Measurements from ENCODE around the gene FXYD4.

DNA sequence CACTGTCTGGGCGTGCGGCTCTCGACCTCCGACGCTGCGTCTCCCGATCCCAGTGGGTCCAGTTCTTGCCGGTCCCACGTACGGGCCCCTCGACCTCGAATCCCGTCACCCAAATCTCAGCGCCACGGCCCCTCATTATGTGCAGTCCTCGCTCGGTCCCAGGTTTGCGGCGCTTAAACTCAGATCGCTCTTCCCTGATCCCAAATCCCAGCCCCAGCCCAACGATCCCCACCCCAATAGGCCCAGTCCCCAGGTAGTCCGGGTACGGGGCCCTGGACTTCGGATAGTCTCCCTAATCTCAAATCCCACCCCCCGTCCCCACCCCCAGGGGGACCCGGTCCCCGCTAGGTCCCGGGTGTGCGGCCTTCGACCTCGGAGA is 36.9 kb downstream of the FXYD4 start:
- no peak for TF ChIP-seq TAF1 (IDR thresholded peaks at IDR 0.05; ENCODE audit: borderline replicate concordance, low read depth, low read length)
- no peak for TF ChIP-seq RAD21 (IDR thresholded peaks at IDR 0.05; ENCODE audit: low read length)
- TF ChIP-seq MXI1 (IDR thresholded peaks at IDR 0.05; ENCODE audit: low read depth, low read length) = no peak
- no peak for TF ChIP-seq REST (IDR thresholded peaks at IDR 0.05; ENCODE audit: low read depth, low read length)
- TF ChIP-seq, protein P1, sequence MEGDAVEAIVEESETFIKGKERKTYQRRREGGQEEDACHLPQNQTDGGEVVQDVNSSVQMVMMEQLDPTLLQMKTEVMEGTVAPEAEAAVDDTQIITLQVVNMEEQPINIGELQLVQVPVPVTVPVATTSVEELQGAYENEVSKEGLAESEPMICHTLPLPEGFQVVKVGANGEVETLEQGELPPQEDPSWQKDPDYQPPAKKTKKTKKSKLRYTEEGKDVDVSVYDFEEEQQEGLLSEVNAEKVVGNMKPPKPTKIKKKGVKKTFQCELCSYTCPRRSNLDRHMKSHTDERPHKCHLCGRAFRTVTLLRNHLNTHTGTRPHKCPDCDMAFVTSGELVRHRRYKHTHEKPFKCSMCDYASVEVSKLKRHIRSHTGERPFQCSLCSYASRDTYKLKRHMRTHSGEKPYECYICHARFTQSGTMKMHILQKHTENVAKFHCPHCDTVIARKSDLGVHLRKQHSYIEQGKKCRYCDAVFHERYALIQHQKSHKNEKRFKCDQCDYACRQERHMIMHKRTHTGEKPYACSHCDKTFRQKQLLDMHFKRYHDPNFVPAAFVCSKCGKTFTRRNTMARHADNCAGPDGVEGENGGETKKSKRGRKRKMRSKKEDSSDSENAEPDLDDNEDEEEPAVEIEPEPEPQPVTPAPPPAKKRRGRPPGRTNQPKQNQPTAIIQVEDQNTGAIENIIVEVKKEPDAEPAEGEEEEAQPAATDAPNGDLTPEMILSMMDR (IDR thresholded peaks at IDR 0.05) = peak; percentile 16; the same call in 1 of the 2 replicates
- TF ChIP-seq EZH2phosphoT487 (IDR thresholded peaks at IDR 0.05; ENCODE audit: borderline replicate concordance, low read depth) = no peak
- TF ChIP-seq, protein P2, sequence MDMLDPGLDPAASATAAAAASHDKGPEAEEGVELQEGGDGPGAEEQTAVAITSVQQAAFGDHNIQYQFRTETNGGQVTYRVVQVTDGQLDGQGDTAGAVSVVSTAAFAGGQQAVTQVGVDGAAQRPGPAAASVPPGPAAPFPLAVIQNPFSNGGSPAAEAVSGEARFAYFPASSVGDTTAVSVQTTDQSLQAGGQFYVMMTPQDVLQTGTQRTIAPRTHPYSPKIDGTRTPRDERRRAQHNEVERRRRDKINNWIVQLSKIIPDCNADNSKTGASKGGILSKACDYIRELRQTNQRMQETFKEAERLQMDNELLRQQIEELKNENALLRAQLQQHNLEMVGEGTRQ (IDR thresholded peaks at IDR 0.05; ENCODE audit: borderline replicate concordance, low read depth, low read length) = no peak
